VCaP (cell line): ENCODE results near the gene NPB.

Experiments used
- H3K27ac ChIP-seq: fragments of 450-650 bp; 2 replicates; pipeline ENCODE4 v1.5.1; 2017
- TF ChIP-seq, protein P1 (sequence below): fragments of 450-650 bp; conservative IDR thresholded peaks from 2 replicates; pipeline ENCODE4 v1.5.1; 2017; ENCODE audit warnings: mild to moderate bottlenecking, moderate library complexity

Gene NPB

DNA sequence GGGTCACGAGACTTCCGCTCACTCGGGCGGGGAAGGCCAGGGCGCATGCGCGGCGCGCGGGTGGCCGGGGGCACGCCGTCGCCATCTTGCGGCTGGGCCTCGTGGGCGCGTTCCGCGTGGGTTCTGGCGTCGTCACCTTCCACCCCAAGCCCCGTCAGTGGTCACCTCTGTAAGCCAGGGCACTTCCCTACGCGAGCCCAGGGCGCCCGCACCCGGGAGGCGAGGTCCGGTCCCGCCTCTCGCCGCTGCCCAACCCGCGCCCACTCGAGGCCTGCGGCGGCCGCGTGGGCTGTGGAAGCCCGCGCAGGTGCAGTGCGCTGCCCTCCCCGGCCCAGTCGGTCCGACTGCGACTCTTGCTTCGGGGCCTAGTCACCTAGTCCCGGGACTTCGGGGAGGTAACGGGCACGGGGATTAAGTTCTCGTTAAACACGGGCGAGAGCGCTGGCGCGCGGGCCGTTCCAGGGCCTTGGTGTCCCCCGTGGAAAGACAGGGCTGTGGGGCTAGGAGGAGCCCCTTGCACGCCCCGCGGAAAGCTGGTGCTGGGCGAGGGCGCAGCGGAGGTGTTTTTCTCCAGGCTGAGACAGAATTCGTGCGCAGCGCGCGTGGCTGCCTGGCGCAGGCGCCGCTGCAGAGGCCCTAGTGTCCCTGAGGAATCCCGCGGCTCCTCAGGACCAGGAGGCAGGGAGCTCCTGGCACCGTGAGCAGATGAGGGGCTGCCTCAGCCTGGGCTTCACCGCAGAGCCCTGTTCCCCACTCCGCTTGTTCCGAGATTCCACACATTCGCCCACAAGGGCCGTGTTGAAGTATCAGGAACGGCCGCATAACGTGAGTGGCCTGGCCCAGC is 30.4 kb upstream of the NPB start:
- peak overlapping the region; percentile 100 for H3K27ac ChIP-seq
- TF ChIP-seq, protein P1, sequence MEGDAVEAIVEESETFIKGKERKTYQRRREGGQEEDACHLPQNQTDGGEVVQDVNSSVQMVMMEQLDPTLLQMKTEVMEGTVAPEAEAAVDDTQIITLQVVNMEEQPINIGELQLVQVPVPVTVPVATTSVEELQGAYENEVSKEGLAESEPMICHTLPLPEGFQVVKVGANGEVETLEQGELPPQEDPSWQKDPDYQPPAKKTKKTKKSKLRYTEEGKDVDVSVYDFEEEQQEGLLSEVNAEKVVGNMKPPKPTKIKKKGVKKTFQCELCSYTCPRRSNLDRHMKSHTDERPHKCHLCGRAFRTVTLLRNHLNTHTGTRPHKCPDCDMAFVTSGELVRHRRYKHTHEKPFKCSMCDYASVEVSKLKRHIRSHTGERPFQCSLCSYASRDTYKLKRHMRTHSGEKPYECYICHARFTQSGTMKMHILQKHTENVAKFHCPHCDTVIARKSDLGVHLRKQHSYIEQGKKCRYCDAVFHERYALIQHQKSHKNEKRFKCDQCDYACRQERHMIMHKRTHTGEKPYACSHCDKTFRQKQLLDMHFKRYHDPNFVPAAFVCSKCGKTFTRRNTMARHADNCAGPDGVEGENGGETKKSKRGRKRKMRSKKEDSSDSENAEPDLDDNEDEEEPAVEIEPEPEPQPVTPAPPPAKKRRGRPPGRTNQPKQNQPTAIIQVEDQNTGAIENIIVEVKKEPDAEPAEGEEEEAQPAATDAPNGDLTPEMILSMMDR, result peak; percentile 39

DNA sequence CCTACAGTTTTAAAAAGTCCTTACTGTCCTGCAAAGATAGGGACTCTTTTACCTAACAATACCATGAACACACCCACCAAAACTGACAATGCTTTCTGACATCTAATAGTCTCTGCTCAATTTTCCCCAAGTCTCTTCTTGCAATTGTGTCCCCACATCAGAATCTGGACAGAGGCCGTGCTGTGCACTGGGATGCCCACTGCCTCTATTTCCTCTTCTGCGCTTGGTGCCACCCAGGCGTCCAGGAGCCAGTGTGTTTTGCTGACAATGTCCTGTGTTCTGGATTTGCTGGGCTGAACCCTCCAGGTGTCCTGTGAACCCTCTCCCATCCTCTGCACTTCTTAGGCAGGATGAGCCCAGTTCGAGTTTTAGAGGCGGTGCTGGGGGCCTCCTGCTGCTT is 24.5 kb upstream of the NPB start:
- no peak overlapping the region for H3K27ac ChIP-seq
- TF ChIP-seq, protein P1, result no peak

DNA sequence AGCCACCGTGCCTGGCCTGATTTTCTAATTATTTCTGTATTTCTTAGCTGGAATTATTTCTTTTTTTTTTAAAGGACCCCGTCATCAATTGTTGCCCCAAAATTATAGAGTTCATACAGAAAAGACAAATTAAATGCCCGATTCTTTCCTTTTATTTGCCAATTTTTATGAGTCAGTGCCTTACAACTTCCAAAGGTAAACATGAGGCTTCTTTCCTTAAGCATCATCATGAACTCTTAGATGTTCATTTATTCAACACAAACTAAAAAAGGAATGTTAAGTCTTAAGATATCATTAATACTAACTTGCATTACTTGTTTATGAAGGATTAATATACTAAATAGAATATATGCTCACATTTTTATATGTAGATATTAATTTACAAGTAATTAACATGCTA is 23.7 kb upstream of the NPB start:
- TF ChIP-seq, protein P1, result no peak
- H3K27ac ChIP-seq, result no peak overlapping the region

DNA sequence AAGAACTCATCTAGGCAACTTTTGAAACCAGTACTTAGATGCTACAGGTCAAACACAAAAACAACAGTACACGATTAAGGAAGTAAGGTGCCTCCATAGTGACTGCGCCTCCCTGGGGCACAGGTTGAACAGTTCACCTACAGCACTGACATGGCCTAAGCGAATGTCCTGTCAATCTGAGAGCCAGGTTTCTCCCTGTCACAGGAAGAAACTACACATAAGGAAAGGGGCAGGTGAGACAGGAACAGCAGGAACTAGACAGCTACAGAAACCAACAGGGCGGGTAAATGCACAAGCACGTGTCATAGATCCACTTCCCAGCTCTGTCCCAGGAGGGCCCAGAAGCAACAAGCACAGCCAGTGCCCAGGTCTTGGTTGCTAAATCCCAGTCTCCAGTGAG is 22.9 kb upstream of the NPB start:
- TF ChIP-seq, protein P1, result no peak
- H3K27ac ChIP-seq, result no peak overlapping the region

DNA sequence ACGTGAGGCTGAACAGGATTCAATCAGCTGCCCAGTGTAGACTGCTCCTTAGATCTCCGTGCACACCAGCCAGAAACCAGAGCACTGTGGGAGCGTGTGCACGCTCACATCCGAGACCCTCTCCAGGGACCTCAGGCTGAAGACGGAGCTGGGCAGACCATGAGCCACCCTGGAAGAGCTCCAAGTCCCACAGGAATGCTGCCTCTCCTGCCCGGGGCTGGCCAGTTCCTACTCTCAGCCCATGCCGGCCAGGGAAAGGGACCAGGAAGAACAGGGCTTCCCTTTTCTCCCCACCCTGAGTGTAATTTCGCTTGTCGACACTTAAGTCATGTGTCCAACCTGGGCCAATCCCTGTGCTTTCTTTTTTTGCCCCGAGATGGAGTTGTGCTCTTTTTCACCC is 17.5 kb upstream of the NPB start:
- TF ChIP-seq, protein P1, result no peak
- H3K27ac ChIP-seq, result no peak overlapping the region

DNA sequence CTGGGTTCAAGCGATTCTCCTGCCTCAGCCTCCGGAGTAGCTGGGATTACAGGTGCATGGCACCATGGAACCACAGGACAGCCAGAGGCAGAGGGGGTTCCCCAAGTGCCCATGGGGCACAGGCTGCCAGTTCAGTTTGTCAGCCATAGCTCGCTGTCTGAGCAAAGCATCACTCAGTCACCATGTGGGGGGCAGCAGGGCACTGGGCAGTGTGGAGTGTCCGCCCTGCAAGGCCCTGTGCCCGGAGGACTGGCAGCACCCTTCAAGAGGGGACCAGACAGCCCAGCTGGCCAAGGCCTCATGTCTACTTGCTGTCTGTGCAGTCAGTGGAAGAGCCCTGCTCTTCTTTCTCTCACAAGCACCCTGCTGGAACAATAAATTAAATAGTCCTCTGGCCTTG is 17.1 kb upstream of the NPB start:
- no peak overlapping the region for H3K27ac ChIP-seq
- TF ChIP-seq, protein P1, result no peak

DNA sequence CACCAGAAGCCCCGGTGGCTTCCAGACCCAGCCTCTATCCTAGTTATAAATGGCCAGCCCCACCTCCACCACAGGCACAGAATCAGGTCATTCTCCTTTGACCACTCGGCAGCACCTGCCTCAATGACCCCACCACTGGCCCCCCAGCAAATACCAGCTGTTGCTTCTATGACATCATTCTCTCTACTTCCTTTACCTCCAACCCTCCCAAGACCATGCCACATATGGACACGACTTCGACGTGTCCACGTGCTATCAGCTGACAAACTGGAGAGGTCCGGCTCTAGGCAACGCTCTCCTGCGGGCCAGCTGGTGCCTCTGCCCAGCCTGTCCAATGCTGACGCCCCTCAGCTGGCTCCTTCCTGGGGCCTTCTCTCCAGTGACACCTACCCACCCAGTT is 16.6 kb upstream of the NPB start:
- TF ChIP-seq, protein P1, result no peak
- no peak overlapping the region for H3K27ac ChIP-seq
